ENCODE measurements around the gene TXNL4A.
"Not testable (repeated sequence)": the region's sequence is repeated elsewhere in the genome, so short reads cannot be mapped to it uniquely, and the experiment has no call there.

Gene TXNL4A

GRCh38 chr18:79988451-79989194 is at the start of gene TXNL4A:
Gene TXNL4A, minus strand, starts transcription at chr18:79988563. Its CDS starts 171 bp downstream, at chr18:79988392.
- DNase-seq (ENCODE audit: low spot score) = peak; percentile 87

- no peak for DNase-seq (ENCODE audit: low spot score)
These were observed 48.9 kb upstream of the TXNL4A start for GRCh38 chr18:80037300-80037699.

DNA sequence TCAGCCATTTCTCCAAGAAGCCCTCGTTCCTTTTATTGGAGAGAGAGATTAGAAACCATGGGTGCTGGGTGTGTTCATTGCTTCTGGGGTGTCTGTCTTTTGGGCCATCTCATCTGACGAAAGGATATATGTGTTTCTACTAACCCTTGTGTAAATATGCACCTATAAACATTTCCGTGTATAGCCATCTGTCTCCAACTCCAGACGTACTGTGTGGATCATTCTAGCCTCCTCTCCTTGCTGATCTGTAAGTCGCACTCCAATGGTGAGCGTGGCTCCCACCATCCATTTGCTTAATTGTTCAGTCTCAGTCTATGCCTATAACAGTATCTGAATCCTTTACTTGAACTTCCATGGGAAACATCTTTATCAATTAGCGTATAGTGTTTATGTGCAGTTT is 47.6 kb upstream of the TXNL4A start:
- no peak for DNase-seq (ENCODE audit: low spot score)

DNA sequence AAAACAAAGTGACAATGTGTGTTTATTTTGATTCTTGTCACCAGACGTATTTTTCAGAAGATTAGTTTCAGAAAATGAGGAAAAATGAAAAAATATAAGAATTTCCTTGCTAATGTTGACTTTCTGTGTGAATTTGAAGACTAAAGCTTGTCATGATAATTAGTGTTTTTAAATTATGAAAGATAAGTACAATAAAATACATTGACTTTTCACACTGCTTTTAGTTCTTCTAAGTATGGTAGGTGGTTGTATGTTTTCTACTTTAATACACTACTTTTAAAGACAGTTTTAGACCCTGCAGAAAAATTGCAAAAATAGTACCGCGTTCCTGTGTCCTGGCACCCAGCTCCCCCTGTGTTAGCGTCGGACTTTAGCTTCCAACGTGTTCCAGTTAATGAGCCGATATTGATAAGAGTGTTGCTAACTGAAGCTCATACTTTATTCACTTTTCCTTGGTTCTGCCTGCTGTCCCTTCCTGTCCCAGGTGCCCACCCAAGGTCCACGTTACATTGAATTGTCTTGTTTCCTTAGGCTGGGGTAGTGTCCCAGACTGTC is 46.6 kb upstream of the TXNL4A start:
- peak; percentile 32 for DNase-seq (ENCODE audit: low spot score)

GRCh38 chr18:80034068-80034851 is 45.9 kb upstream of the TXNL4A start, which contains the start of gene RBFA:
Gene RBFA, plus strand, starts transcription at chr18:80034434. Its CDS starts 62 bp downstream, at chr18:80034496.
- DNase-seq (ENCODE audit: low spot score) = peak; percentile 96

DNA sequence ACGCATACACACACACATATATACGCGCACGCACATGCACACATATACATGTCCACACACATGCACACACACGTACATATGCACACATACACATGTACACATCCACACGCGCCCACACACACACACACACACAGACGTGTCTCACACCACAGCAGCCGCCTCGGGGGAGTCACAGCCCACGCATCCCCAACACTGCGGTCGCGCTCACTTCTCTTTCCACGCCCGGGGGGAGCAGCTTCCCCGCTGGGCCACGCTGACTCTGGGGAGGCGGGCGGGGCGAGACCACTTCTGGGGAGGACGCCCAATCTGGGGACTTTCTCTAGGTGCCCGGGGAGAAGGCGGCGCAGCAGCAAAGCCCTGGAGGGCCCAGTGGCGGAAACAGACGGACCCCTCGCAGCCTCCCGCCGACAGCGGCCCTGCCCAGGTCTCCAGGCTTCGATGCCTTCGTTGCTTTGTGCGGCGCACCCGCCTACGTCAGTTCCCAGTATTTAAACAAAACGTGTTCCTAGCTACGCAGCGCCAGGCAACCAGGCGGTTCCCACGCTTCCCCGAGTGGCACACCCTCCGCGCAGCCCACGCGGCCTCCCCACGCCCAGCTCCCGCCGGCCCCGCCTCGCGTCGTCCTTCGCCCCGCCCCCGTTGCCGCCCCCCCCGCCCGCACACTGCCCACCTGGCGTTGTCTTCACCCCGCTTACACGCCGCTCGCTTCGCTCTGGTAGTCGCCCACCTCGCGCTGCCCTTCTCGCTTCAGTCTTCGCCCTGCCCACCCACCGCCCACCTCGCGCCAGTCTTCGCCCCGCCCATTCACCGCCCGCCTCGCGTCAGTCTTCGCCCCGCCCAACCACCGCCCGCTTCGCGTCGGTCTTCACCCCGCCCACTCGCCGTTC is 45.1 kb upstream of the TXNL4A start:
- DNase-seq (ENCODE audit: low spot score) = peak; percentile 88

GRCh38 chr18:80029690-80030089 is 41.3 kb upstream of the TXNL4A start:
- no peak for DNase-seq (ENCODE audit: low spot score)

DNA sequence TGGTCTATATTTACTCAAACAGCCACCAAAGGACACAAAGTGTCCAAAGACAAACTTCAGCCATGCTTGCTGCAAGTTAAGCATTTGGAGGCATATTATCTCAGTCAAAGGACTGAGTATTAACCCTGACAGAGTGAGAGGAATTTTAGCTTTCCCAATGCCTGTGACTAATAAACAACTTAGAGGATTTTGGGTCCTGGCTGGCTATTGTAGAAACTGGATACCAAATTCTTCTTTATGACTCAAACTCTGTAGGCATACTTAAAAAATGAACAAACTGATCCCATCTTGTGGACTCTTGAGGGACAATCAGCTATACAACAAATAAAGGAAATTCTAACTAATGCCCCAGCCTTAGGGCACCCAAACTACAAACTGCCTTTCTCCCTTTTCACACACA is 39.4 kb upstream of the TXNL4A start:
- peak; percentile 30 for DNase-seq (ENCODE audit: low spot score)

- DNase-seq (ENCODE audit: low spot score) = no peak
These were observed 38.0 kb upstream of the TXNL4A start for GRCh38 chr18:80026363-80026762.

- peak; percentile 15 for DNase-seq (ENCODE audit: low spot score)
These were observed 34.8 kb upstream of the TXNL4A start for GRCh38 chr18:80023173-80023572.

GRCh38 chr18:80022613-80023012 is 34.2 kb upstream of the TXNL4A start:
- no peak for DNase-seq (ENCODE audit: low spot score)

- no peak for DNase-seq (ENCODE audit: low spot score)
These were observed 24.4 kb upstream of the TXNL4A start for GRCh38 chr18:80012714-80013113.

- not testable (repeated sequence) for DNase-seq (ENCODE audit: low spot score)
These were observed 23.3 kb upstream of the TXNL4A start for GRCh38 chr18:80011496-80012137.

DNA sequence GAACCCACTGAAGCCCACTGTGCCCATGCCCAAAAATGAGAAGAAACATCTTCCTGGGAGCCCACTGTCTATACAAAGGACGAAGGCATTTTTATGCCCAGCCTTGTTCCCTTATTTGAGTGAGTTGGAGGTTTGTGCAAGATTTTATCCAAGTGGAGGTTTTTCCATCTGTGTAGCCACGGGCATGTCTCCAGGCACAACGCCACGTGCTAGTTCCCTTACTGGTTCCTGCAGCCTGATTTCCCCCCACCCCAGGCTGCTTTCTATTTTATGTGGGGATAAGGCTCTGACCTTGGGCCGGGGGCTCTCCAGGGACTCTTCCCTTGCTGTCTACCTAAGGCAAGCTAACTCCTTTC is 22.2 kb upstream of the TXNL4A start:
- no peak for DNase-seq (ENCODE audit: low spot score)

DNA sequence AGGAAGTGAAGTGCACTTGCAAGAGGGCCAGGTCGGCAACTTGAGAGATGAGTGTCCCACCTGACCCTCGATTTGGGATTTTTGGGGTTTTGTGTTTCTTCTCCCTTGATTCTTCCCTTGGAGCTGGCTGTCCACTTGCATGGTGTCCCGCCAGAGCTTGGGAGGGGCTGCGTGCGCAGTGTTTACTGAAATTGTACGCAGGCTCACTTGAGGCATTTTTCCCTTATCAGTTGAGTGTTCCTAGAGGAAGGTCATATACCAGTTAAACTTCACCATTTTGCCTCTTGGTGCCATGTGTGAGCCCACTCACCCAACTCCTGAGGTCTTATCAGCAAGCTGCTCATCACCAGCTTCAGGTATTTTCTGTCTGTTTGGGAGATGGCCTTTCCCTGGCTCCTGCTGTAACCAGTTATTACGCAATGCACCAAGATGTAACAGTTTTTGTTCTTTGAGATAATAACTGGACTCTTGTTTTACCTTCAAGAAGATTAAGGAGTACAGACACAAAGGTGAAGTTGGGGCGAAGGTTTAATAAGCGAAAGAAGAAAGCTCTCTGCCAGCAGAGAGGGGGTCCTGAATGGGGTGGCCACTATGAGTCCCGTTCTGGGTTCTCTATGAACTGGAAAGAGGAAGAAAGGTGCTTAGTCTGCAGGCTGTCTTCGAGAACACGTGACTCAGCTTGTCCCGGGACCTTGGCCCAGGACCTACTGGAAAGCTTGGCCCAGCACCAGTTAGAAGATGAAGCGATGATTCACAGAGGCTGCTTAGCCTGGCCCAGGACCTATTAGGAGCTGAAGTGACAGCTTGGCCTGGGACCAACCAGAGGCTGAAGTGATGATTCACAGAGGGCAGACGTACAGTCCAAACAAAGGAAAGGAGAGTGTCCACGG is 21.5 kb upstream of the TXNL4A start:
- DNase-seq (ENCODE audit: low spot score) = peak; percentile 94

- no peak for DNase-seq (ENCODE audit: low spot score)
These were observed 18.4 kb upstream of the TXNL4A start for GRCh38 chr18:80006724-80007123.

DNA sequence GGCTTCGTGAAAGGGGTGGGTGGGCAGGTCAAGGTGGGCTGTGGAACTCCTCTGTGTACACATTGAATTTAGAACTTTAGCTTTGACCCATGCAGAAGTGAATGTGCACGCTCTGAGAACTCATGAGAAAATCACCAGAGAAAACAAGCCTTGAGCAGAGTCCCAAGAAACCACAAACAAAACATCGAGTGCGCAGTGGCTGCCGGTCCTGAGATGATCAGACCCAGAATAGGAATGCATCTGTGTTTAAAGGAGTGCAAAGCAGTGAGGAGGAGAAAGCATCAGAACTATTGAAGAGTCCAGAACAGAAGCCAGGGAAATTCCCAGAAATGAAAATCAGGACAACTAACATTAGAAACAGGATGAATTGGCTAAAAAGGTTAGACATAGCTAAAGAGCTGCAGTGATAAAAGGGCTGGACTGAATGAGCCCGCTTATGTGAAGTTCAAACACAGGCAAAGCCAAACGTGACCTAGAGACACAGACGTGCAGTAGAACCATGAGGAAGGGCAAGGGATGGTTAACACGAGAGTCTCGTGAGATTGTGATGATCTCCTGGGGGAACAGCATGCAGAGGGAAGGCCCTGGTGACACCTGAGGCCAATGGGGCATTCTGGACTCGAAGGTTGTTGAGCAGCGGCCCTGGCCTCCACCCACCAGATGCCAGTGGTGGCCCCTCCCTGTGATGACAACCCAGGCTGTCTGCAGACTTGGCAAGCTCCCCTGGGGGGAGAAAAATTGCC is 16.4 kb upstream of the TXNL4A start:
- no peak for DNase-seq (ENCODE audit: low spot score)

GRCh38 chr18:80002468-80002867 is 14.1 kb upstream of the TXNL4A start:
- DNase-seq (ENCODE audit: low spot score) = no peak

- no peak for DNase-seq (ENCODE audit: low spot score)
These were observed 12.5 kb upstream of the TXNL4A start for GRCh38 chr18:80000877-80001276.

GRCh38 chr18:79999701-80000100 is 11.3 kb upstream of the TXNL4A start:
- not testable (repeated sequence) for DNase-seq (ENCODE audit: low spot score)
